H54 (cell line): ENCODE measurements around the gene EIF4EBP2.

Experiments
- DNase-seq: peaks from one replicate; pipeline ENCODE4 v3.0.0; 2011; ENCODE audit warnings: low spot score, mixed read lengths; ENCODE audit not compliant: insufficient read length
- FAIRE-seq: peaks from 3 replicates; lab custom pipeline; 2011; peaks lifted over from hg19 to GRCh38; lab: Jason Lieb, UNC
- POLR2A ChIP-seq: IDR thresholded peaks from 2 replicates; pipeline ENCODE4 v1.6.1; 2011; ENCODE audit warnings: low read depth, mild to moderate bottlenecking, low read length

The EIF4EBP2 gene

GRCh38 chr10:70465832-70466231, 61.9 kb downstream of the EIF4EBP2 start:
- DNase-seq (no peak), FAIRE-seq (no peak)
- no peak for TF ChIP-seq POLR2A

GRCh38 chr10:70466951-70467350, 63.0 kb downstream of the EIF4EBP2 start:
- TF ChIP-seq POLR2A: no peak
- DNase-seq: no peak
- no peak for FAIRE-seq

GRCh38 chr10:70472799-70473454, 69.0 kb downstream of the EIF4EBP2 start:
- TF ChIP-seq POLR2A: no peak
- FAIRE-seq (no peak), DNase-seq (no peak)

GRCh38 chr10:70474780-70475179, 70.8 kb downstream of the EIF4EBP2 start:
- FAIRE-seq (no peak), DNase-seq (no peak)
- TF ChIP-seq POLR2A: no peak

- peak; percentile 78 for DNase-seq
- peak; percentile 76 for FAIRE-seq
- TF ChIP-seq POLR2A: no peak
These were observed 71.7 kb downstream of the EIF4EBP2 start for GRCh38 chr10:70475661-70476060.

- FAIRE-seq (no peak), DNase-seq (no peak)
- no peak for TF ChIP-seq POLR2A
These were observed 72.5 kb downstream of the EIF4EBP2 start for GRCh38 chr10:70476249-70477035.

GRCh38 chr10:70477661-70478162, 73.8 kb downstream of the EIF4EBP2 start:
- TF ChIP-seq POLR2A: no peak
- FAIRE-seq (no peak), DNase-seq (no peak)
